ENCODE measurements around the gene ARID1B.

Gene ARID1B

GRCh38 chr6:157171801-157172200 is 394.6 kb downstream of the ARID1B start:
- no peak for DNase-seq

DNA sequence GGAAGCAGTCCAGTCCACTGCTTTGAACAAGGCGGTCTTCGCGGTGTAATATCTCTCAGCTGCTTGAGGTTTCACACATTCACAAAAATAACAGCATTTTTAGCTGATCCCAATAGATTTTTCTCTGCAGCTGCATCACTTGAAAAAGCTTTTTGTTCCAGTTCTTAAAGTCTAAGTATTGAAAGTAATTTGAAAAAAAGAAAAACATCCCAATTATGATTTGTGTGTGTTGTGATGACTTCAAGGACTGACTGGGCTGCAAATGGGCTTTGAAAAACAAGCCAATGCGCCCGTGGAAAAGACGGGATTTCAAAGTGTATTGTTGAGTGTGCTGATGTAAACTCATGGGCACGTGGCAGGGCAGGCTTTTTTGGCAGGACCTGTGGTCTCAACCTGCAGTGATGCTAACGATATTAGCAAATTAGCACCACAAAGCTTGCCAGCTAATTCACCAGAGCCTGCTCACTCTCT is 395.1 kb downstream of the ARID1B start:
- DNase-seq, result no peak

DNA sequence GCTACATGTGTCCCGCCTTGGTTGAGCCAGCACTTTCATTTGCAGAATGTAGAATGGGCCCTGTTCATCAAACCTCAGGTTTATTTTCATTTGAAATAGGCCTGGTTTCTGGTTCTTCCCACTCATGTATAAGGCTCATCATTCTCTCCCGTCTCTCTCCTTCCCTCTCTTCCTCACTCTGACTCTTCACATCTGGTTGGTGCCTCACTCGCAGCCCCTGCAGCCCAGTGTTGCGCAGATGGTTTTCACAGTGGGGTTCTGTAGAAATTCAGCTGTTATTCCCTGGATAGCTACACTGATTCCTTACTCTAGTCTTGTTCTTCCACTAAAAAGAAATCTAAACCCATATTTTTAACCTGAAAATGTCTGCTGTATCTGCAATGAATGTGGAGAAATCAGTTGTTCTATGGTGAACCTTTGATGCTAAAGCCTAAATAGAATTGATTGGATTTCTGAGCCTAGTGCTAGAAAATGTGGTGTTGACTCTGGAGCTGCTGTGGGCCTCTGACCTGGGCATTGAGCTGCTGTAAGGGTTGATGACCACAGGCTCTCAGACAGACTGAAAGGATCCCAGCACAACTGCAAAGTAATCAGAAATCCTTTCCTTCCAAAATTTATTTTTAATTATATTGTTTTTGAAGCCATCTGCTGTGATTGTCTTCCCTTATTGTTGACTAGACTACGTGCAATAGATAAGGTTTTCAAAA is 395.8 kb downstream of the ARID1B start:
- no peak for DNase-seq

GRCh38 chr6:157173776-157174175 is 396.6 kb downstream of the ARID1B start:
- no peak for DNase-seq

GRCh38 chr6:157174731-157175130 is 397.6 kb downstream of the ARID1B start:
- no peak for DNase-seq

DNA sequence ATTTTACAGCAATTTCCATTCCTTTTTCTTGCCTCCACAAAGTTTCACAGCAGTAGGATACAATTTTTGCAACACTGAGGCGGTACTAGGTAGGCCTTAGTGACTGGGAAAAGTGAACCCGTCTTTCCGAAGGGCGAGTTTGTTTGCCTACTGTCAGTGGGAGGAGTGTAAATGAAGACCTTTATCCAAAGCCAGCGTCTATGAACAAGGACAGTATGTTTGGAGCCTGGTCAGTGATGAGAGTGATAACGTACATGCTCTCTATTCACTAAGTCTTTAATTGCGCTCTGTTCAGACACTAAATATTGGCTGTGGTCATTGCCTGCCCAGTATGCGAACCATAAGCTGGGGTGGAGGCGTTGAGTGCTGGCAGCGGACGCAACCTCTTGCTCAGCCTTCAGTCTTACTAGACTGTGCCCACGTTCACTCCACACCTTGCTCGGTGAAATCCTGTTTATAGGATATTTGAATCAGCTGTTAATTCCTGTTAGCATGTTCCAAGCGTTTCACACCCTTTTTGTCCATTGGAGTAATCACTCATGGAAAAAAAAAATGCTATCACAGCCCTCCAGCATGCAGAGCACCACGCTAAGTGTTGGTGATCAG is 400.7 kb downstream of the ARID1B start:
- DNase-seq, result no peak

GRCh38 chr6:157181649-157182048 is 404.5 kb downstream of the ARID1B start:
- no peak for DNase-seq

- DNase-seq, result no peak
These were observed 405.5 kb downstream of the ARID1B start for GRCh38 chr6:157182503-157183264.

GRCh38 chr6:157184202-157185015 is 407.2 kb downstream of the ARID1B start:
- no peak for DNase-seq

DNA sequence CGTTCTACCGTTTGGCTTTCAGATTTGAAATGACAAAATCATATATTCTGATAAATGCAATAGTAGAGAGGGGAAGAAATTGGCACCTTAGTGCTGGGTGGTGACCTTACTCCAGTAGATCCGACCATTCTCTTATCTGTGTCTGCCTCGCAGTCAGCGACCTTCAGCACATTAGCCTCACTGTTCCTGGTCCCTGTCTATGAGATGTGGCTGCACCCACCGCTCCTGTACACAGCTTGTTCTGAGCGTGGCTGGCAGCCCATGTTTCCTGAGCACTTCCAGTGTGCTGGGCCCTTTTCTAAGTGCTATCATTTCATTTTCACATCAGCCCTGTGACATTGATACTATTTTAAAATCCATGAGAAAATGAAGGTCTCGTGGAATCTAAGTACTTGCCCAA is 408.0 kb downstream of the ARID1B start:
- no peak for DNase-seq

GRCh38 chr6:157185986-157186385 is 408.8 kb downstream of the ARID1B start:
- DNase-seq, result no peak

DNA sequence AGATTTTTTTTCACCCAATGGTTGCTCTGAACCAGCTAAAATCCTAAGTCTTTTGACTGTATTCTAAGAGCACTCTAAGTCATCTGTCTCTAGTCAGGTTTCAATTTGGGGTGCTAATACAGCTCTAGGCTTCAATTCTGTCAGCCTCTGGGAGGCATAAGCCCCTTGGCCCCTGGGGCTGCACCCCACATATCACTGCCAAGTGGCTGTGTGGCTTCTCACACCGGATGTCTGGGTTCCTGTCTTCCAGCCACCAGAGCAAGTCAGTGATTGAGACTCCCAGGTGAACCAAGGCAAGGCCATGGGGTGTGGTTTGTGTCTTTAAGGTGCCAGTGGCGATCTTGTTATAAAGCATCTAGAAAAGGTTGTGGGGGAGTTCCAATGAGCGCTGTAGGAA is 409.6 kb downstream of the ARID1B start:
- DNase-seq, result no peak

- DNase-seq, result no peak
These were observed 410.3 kb downstream of the ARID1B start for GRCh38 chr6:157187182-157188083.

- DNase-seq, result no peak
These were observed 411.0 kb downstream of the ARID1B start for GRCh38 chr6:157188213-157188612.

DNA sequence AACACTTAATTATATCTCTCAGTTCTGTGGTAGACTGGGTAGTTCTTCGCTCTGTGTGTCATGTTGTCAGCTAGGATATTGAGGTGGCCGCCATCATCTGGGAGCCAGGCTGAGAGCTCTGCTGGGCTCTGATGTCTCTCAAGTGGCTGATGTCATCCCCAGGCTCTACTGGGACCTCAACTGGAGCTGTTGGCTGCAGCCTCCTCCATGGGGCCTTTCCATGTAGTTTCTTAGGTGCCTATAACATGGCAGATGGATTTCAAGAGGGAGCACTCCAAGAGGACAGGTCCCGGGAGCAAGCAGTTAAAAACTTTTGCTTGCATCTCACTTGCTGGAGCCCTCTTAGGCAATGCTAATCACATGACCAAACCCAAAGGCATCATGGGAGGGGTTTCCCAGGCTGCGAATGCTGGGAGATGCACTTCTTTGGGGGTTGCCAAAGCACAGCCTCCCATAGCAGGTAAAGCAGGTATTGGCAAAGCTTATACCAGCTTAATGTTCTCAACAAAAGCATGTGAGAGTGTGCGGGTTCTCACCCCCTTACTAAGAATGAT is 416.3 kb downstream of the ARID1B start:
- no peak for DNase-seq

- no peak for DNase-seq
These were observed 416.9 kb downstream of the ARID1B start for GRCh38 chr6:157194110-157194509.

- DNase-seq, result no peak
These were observed 417.5 kb downstream of the ARID1B start for GRCh38 chr6:157194643-157195042.

DNA sequence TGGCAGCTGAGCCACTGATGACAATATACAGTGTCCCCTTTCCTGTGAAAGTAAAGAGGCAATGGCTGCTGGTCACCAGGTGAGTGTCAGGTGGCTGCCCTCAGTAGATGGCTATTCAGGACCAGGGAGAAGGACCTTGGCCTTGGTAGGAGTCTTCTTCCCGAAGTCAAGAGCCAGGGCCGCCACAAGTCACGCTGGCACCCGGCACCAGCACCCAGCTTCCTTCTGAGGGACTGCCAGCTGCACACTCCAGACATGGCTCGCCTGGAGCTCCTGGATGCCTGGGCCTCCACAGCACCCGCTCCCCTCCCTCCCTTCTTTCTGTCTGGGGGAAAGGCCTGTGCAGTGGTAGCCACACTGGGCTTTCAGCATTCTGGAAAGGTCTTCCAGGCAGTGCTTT is 419.2 kb downstream of the ARID1B start:
- no peak for DNase-seq

- no peak for DNase-seq
These were observed 421.5 kb downstream of the ARID1B start for GRCh38 chr6:157198425-157199279.

DNA sequence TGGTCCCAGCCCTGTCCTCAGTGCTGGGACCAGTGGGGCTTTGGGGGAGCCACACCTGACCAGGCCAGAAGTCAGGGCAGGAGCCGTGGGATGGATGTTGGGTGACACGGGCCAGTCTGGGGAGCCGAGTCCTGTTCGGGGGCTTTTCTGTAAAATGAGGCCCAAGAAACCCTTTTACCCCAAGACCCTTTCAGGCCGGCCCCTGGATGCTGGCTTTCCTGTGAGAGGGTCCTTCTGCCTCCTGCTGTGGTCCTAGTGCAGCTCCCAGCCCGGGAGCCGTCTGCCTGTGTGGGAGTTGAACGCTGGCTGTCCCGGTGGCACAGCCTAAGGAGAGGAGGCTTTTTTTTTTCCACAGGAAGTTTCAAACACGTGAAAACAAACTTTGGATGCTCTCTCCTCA is 422.9 kb downstream of the ARID1B start:
- DNase-seq, result no peak

GRCh38 chr6:157200611-157201010 is 423.4 kb downstream of the ARID1B start:
- DNase-seq, result no peak

Measured in NCI-H1048 (cell line).